Glomerular visceral epithelial cell (primary cell): Measurements from ENCODE around the gene SIMC1.
A peak's percentile ranks its signal among the peaks of the same experiment; 100 is the strongest.
"Not testable (repeated sequence)": the region's sequence is repeated elsewhere in the genome, so short reads cannot be mapped to it uniquely, and the experiment has no call there.

Source experiments
- DNase-seq: peaks from one replicate; pipeline ENCODE4 v3.0.0-alpha.2; 2016; ENCODE audit errors: extremely low spot score

SIMC1 gene

GRCh38 chr5:176237971-176238644 lies at the start of gene SIMC1:
TSS of gene SIMC1 (plus strand) at chr5:176238424. CDS start at chr5:176238509, 85 bp downstream.
- DNase-seq: peak; percentile 21

GRCh38 chr5:176188506-176189193 lies 49.6 kb upstream of the SIMC1 start:
- DNase-seq: no peak

- no peak for DNase-seq
These were observed 48.4 kb upstream of the SIMC1 start for GRCh38 chr5:176189857-176190256.

GRCh38 chr5:176190886-176191755 lies 47.1 kb upstream of the SIMC1 start:
- DNase-seq: no peak

- DNase-seq: no peak
These were observed 46.0 kb upstream of the SIMC1 start for GRCh38 chr5:176192094-176192721.

GRCh38 chr5:176192722-176193117 lies 45.5 kb upstream of the SIMC1 start:
- not testable (repeated sequence) for DNase-seq

GRCh38 chr5:176193636-176194035 lies 44.6 kb upstream of the SIMC1 start:
- not testable (repeated sequence) for DNase-seq

- peak; percentile 24 for DNase-seq
These were observed 43.8 kb upstream of the SIMC1 start for GRCh38 chr5:176194238-176195083.

GRCh38 chr5:176195084-176195413 lies 43.2 kb upstream of the SIMC1 start:
- not testable (repeated sequence) for DNase-seq

GRCh38 chr5:176195487-176196207 lies 42.6 kb upstream of the SIMC1 start:
- peak; percentile 60 for DNase-seq

- DNase-seq: not testable (repeated sequence)
These were observed 41.4 kb upstream of the SIMC1 start for GRCh38 chr5:176196781-176197180.

GRCh38 chr5:176197234-176197858 lies 40.9 kb upstream of the SIMC1 start:
- DNase-seq: not testable (repeated sequence)

- not testable (repeated sequence) for DNase-seq
These were observed 39.9 kb upstream of the SIMC1 start for GRCh38 chr5:176198299-176198698.

GRCh38 chr5:176198991-176199733 lies 39.1 kb upstream of the SIMC1 start:
- not testable (repeated sequence) for DNase-seq

GRCh38 chr5:176199803-176200399 lies 38.3 kb upstream of the SIMC1 start:
- DNase-seq: not testable (repeated sequence)

GRCh38 chr5:176201811-176202210 lies 36.4 kb upstream of the SIMC1 start:
- DNase-seq: no peak

- no peak for DNase-seq
These were observed 35.1 kb upstream of the SIMC1 start for GRCh38 chr5:176203086-176203485.

- DNase-seq: not testable (repeated sequence)
These were observed 34.7 kb upstream of the SIMC1 start for GRCh38 chr5:176203535-176203934.
